ENCODE data around the gene VPS9D1. TPM values are rescaled to one million over a fixed set of nuclear protein-coding genes. Genes with fewer than 3 reads are reported as not detected.

VPS9D1 gene
- total RNA-seq, 1 experiment from 2014 or later: 4.2 TPM

DNA sequence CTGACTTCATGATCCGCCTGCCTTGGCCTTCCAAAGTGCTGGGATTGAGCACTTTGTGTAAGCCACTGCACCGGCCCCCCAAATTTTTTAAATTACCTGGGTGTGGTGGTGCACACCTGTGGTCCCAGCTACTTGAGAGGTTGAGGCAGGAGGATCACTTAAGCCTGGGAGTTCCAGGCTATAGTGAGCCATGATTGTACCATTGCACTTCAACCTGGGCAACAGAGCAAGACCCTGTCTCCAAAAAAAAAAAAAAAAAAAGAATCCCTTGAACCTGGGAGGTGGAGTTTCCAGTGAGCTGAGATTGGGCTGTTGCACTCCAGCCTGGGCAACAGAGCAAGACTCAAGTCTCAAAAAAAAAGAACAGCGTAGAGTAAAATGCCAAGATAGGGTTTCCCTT, 15.9 kb upstream of the VPS9D1 start (continued):
- TF ChIP-seq ZNF532 (CRISPR knock-in tag; IDR thresholded peaks at IDR 0.05; ENCODE audit: borderline replicate concordance) (no peak), ZBTB21 (CRISPR knock-in tag; IDR thresholded peaks at IDR 0.05; ENCODE audit: borderline replicate concordance) (no peak), GABPB1 (CRISPR knock-in tag; IDR thresholded peaks at IDR 0.05) (no peak), NR2C2 (CRISPR knock-in tag; IDR thresholded peaks at IDR 0.05) (no peak)

- H3K4me3 Mint-ChIP-seq: no peak overlapping the region
- no peaks in the 10 kb centered on the region; the same call in 1 of the 2 replicates for H3K27me3 Mint-ChIP-seq (ENCODE audit: low read depth)
- peaks cover 13% of the 10 kb centered on the region for H3K4me1 Mint-ChIP-seq
- CTCF ChIA-PET: interaction anchor here (0.6 kb wide), 1 partner anchor 44 kb away, joined by 3 read pairs; no protein-coding TSS in a partner anchor
- DNase-seq (ENCODE audit: low spot score): no peak
- no peak overlapping the region for H3K27ac Mint-ChIP-seq
- no peak for ATAC-seq
- POLR2A ChIA-PET: no interaction called here
- H3K36me3 Mint-ChIP-seq: peaks cover 58% of the 10 kb centered on the region
- H3K9me3 Mint-ChIP-seq: peaks cover 5% of the 10 kb centered on the region; the same call in 1 of the 2 replicates
- TF ChIP-seq ZNF671 (CRISPR knock-in tag; IDR thresholded peaks at IDR 0.05): no peak
- no peak for TF ChIP-seq ZNF396 (CRISPR knock-in tag; IDR thresholded peaks at IDR 0.05; ENCODE audit: borderline replicate concordance)
- no peak for TF ChIP-seq PRDM15 (CRISPR knock-in tag; IDR thresholded peaks at IDR 0.05)
- no peak for TF ChIP-seq ETV6 (CRISPR knock-in tag; IDR thresholded peaks at IDR 0.05)
- no peak for TF ChIP-seq CREB1 (CRISPR knock-in tag; IDR thresholded peaks at IDR 0.05)
- TF ChIP-seq OVOL2 (CRISPR knock-in tag; IDR thresholded peaks at IDR 0.05; ENCODE audit: borderline replicate concordance): no peak
- TF ChIP-seq AFF4 (CRISPR knock-in tag; IDR thresholded peaks at IDR 0.05; ENCODE audit: borderline replicate concordance): no peak
- TF ChIP-seq, protein P1, sequence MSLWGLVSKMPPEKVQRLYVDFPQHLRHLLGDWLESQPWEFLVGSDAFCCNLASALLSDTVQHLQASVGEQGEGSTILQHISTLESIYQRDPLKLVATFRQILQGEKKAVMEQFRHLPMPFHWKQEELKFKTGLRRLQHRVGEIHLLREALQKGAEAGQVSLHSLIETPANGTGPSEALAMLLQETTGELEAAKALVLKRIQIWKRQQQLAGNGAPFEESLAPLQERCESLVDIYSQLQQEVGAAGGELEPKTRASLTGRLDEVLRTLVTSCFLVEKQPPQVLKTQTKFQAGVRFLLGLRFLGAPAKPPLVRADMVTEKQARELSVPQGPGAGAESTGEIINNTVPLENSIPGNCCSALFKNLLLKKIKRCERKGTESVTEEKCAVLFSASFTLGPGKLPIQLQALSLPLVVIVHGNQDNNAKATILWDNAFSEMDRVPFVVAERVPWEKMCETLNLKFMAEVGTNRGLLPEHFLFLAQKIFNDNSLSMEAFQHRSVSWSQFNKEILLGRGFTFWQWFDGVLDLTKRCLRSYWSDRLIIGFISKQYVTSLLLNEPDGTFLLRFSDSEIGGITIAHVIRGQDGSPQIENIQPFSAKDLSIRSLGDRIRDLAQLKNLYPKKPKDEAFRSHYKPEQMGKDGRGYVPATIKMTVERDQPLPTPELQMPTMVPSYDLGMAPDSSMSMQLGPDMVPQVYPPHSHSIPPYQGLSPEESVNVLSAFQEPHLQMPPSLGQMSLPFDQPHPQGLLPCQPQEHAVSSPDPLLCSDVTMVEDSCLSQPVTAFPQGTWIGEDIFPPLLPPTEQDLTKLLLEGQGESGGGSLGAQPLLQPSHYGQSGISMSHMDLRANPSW (CRISPR knock-in tag; conservative IDR thresholded peaks at IDR 0.05; ENCODE audit: low read depth): no peak
- TF ChIP-seq ZNF138 (CRISPR knock-in tag; conservative IDR thresholded peaks at IDR 0.05): no peak
- no peak for TF ChIP-seq ELF4 (CRISPR knock-in tag; IDR thresholded peaks at IDR 0.05; ENCODE audit: low read depth)
- no peak for TF ChIP-seq CDX4 (CRISPR knock-in tag; IDR thresholded peaks at IDR 0.05; ENCODE audit: borderline replicate concordance)
- TF ChIP-seq TEAD4 (CRISPR knock-in tag; IDR thresholded peaks at IDR 0.05): no peak
- TF ChIP-seq, protein P2, sequence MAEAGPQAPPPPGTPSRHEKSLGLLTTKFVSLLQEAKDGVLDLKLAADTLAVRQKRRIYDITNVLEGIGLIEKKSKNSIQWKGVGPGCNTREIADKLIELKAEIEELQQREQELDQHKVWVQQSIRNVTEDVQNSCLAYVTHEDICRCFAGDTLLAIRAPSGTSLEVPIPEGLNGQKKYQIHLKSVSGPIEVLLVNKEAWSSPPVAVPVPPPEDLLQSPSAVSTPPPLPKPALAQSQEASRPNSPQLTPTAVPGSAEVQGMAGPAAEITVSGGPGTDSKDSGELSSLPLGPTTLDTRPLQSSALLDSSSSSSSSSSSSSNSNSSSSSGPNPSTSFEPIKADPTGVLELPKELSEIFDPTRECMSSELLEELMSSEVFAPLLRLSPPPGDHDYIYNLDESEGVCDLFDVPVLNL (CRISPR knock-in tag; IDR thresholded peaks at IDR 0.05; ENCODE audit: borderline replicate concordance, low read depth): no peak
- TF ChIP-seq, protein P3, sequence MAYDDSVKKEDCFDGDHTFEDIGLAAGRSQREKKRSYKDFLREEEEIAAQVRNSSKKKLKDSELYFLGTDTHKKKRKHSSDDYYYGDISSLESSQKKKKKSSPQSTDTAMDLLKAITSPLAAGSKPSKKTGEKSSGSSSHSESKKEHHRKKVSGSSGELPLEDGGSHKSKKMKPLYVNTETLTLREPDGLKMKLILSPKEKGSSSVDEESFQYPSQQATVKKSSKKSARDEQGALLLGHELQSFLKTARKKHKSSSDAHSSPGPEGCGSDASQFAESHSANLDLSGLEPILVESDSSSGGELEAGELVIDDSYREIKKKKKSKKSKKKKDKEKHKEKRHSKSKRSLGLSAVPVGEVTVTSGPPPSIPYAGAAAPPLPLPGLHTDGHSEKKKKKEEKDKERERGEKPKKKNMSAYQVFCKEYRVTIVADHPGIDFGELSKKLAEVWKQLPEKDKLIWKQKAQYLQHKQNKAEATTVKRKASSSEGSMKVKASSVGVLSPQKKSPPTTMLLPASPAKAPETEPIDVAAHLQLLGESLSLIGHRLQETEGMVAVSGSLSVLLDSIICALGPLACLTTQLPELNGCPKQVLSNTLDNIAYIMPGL (CRISPR knock-in tag; IDR thresholded peaks at IDR 0.05): no peak
Observed at GRCh38 chr16:89733792-89734191, 13.1 kb upstream of the VPS9D1 start.

All from WTC11 (cell line).